Effector memory CD4-positive, alpha-beta T cell (primary cell): ENCODE measurements around the gene NLRP4.

Experiments
- DNase-seq, 3 donors: peaks; one replicate each; pipeline ENCODE4 v3.0.0-alpha.2; 2020
- H3K27ac ChIP-seq: 2 replicates; pipeline ENCODE4 v1.7.0; 2013; ENCODE audit warnings: mild to moderate bottlenecking, low read length, moderate library complexity; ENCODE audit not compliant: insufficient read depth, poor library complexity, severe bottlenecking
- H3K27me3 ChIP-seq: replicated peaks from 2 replicates; pipeline ENCODE4 v1.7.0; 2013; ENCODE audit warnings: mild to moderate bottlenecking, low read length; ENCODE audit not compliant: insufficient read depth, control insufficient read depth, poor library complexity, severe bottlenecking
- H3K36me3 ChIP-seq: 2 replicates; pipeline ENCODE4 v1.7.0; 2013; ENCODE audit warnings: mild to moderate bottlenecking, low read length, moderate library complexity; ENCODE audit not compliant: control insufficient read depth, insufficient read depth
- H3K4me1 ChIP-seq: 2 replicates; pipeline ENCODE4 v1.7.0; 2013; ENCODE audit warnings: low read length, mild to moderate bottlenecking; ENCODE audit not compliant: control insufficient read depth, insufficient read depth, poor library complexity, severe bottlenecking
- H3K4me3 ChIP-seq: 2 replicates; pipeline ENCODE4 v1.7.0; 2013; ENCODE audit warnings: low read length, low read depth, mild to moderate bottlenecking; ENCODE audit not compliant: insufficient read depth, poor library complexity, severe bottlenecking
- H3K9me3 ChIP-seq: 2 replicates; pipeline ENCODE4 v1.7.0; 2013; ENCODE audit warnings: mild to moderate bottlenecking, low read length, moderate library complexity; ENCODE audit not compliant: control insufficient read depth

NLRP4 gene

DNA sequence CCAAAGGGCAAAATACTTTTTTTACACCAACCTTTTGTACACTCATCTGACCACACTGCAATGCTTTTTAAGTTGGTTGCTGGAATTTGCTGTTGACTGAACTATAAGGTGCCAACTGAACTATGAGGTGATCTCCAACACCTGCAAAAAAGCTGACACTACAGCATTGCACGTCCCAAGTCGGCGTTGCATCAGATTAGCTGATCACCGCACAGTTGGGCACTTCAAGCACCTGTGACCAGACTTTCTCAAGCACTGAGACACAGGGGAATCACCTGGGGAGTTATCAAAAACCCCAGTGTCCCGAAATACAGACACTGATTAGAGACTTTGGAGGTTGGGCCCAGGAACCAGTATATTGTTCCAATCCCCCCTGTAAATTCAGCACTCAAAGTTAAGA lies 5.7 kb upstream of the NLRP4 start:
- no peaks in the 10 kb centered on the region for H3K4me1 ChIP-seq
- H3K4me3 ChIP-seq: no peak overlapping the region
- no peaks in the 10 kb centered on the region for H3K27me3 ChIP-seq
- H3K9me3 ChIP-seq: no peaks in the 10 kb centered on the region
- H3K27ac ChIP-seq: no peak overlapping the region
- DNase-seq: no peak
- H3K36me3 ChIP-seq: no peaks in the 10 kb centered on the region

- Histone ChIP-seq H3K4me1 (no peaks in the 10 kb centered on the region), H3K36me3 (no peaks in the 10 kb centered on the region)
- no peak for DNase-seq
These were observed 4.5 kb upstream of the NLRP4 start, which contains the start of gene NLRP11 for GRCh38 chr19:55831846-55832245. Gene NLRP11, minus strand, starts transcription at chr19:55831999. Its CDS starts 13,825 bp downstream, at chr19:55818174.

GRCh38 chr19:55832676-55833075 lies 3.7 kb upstream of the NLRP4 start:
- H3K27me3 ChIP-seq: no peaks in the 10 kb centered on the region
- no peak overlapping the region for H3K27ac ChIP-seq

More at GRCh38 chr19:55831846-55832245, 4.5 kb upstream of the NLRP4 start, which contains the start of gene NLRP11:
- Histone ChIP-seq H3K4me3 (no peak within 1 kb of the TSS), H3K27ac (no peak within 1 kb of the TSS), H3K27me3 (no peaks in the 10 kb centered on the region), H3K9me3 (no peaks in the 10 kb centered on the region)

DNA sequence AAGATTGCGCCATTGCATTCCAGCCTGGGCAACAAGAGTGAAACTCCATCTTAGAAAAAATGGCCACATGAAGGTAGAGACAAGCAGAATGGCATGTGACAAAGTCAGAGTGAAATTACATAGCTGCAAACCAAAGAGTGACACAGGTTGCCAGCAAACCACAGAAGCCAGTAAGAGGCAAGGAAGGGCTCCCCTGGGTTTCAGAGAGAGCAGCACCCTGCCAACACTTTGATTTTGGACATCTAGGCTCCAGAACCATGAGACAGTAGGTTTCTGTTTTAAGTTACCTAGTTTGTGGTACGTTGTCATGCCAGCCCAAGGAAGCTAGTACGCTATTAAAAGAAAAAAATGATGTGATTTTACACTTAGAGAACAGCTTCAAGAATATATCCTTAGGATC lies 1.9 kb downstream of the NLRP4 start:
- DNase-seq: no peak
- no peak overlapping the region for H3K4me3 ChIP-seq
- no peaks in the 10 kb centered on the region for H3K36me3 ChIP-seq
- no peaks in the 10 kb centered on the region for H3K9me3 ChIP-seq
- no peaks in the 10 kb centered on the region for H3K4me1 ChIP-seq
- no peaks in the 10 kb centered on the region for H3K27me3 ChIP-seq
- no peak overlapping the region for H3K27ac ChIP-seq

More at GRCh38 chr19:55832676-55833075, 3.7 kb upstream of the NLRP4 start:
- H3K4me3 ChIP-seq: no peak overlapping the region
- H3K4me1 ChIP-seq: no peaks in the 10 kb centered on the region
- H3K9me3 ChIP-seq: no peaks in the 10 kb centered on the region
- no peaks in the 10 kb centered on the region for H3K36me3 ChIP-seq
- no peak for DNase-seq

DNA sequence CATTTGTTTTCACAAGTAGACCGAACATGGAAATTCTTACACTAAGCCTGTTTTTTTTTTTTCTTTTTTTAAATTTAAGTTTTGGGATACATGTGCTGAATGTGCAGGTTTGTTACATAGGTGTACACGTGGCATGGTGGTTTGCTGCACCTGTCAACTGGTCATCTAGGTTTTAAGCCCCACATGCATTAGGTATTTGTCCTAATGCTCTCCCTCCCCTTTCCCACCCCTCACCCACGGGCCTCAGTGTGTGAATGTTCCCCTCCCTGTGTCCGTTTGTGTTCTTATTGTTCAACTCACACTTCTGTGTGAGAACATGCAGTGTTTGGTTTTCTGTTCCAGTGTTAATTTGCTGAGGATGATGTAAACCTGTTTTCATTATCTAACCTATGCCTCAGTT lies 2.6 kb downstream of the NLRP4 start:
- no peak overlapping the region for H3K4me3 ChIP-seq
- no peaks in the 10 kb centered on the region for H3K27me3 ChIP-seq
- H3K36me3 ChIP-seq: no peaks in the 10 kb centered on the region
- no peak overlapping the region for H3K27ac ChIP-seq
- no peaks in the 10 kb centered on the region for H3K9me3 ChIP-seq
- H3K4me1 ChIP-seq: no peaks in the 10 kb centered on the region
- DNase-seq: no peak

DNA sequence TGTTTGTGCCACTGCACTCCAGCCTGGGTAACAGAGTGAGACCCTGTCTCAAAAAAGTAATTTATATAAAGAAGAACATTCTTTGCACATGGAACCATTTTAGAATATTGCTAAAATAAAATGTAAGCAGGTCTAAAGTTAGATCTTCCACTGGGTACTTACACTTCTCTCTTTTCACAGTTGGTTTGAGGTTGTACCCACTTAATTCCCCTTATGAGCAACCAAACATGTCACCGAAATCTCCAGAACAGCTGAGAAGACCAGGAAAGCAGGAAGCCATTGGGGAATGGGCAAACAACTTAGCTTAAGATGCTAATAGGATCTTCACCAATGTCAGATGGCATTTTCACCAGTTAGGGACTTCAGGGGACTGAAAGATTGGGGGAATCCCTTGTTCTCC lies 18.8 kb downstream of the NLRP4 start:
- H3K9me3 ChIP-seq: no peaks in the 10 kb centered on the region
- no peak overlapping the region for H3K4me3 ChIP-seq
- H3K27ac ChIP-seq: no peak overlapping the region
- no peaks in the 10 kb centered on the region for H3K27me3 ChIP-seq
- H3K4me1 ChIP-seq: no peaks in the 10 kb centered on the region
- no peak for DNase-seq
- no peaks in the 10 kb centered on the region for H3K36me3 ChIP-seq

DNA sequence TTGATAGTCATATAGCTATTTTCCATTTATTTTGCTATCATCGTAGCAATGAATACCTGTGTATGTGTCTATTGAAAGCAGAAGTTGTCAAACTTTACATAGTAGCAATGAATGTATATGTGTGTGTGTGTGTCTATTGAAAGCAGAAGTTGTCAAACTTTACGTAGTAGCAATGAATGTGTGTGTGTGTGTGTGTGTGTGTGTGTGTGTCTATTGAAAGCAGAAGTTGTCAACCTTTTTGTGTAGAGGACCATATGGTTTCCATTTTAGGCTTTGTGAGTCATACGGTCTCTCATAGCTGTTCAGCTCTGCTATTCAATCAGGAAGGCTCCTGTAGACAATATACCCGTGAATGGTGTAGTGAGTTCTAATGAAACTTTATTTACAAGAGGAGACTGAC lies 20.8 kb downstream of the NLRP4 start:
- no peak for DNase-seq
- H3K4me1 ChIP-seq: no peaks in the 10 kb centered on the region
- no peak overlapping the region for H3K4me3 ChIP-seq
- no peaks in the 10 kb centered on the region for H3K27me3 ChIP-seq
- no peak overlapping the region for H3K27ac ChIP-seq
- H3K36me3 ChIP-seq: no peaks in the 10 kb centered on the region
- no peaks in the 10 kb centered on the region for H3K9me3 ChIP-seq

DNA sequence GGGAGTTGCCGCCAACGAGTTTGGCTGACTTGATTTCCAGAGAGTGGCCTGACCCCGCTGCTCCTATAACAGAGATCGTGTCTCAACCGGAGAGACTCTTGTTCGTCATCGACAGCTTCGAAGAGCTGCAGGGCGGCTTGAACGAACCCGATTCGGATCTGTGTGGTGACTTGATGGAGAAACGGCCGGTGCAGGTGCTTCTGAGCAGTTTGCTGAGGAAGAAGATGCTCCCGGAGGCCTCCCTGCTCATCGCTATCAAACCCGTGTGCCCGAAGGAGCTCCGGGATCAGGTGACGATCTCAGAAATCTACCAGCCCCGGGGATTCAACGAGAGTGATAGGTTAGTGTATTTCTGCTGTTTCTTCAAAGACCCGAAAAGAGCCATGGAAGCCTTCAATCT lies 21.6 kb downstream of the NLRP4 start:
- no peaks in the 10 kb centered on the region for H3K36me3 ChIP-seq
- no peak for DNase-seq
- H3K4me3 ChIP-seq: no peak overlapping the region

GRCh38 chr19:55858401-55858800 lies 22.1 kb downstream of the NLRP4 start:
- Histone ChIP-seq H3K36me3 (no peaks in the 10 kb centered on the region), H3K4me3 (no peak overlapping the region), H3K27me3 (no peaks in the 10 kb centered on the region), H3K27ac (no peak overlapping the region), H3K4me1 (no peaks in the 10 kb centered on the region), H3K9me3 (no peaks in the 10 kb centered on the region)
- DNase-seq: no peak

More for the DNA sequence above, 21.6 kb downstream of the NLRP4 start:
- H3K27ac ChIP-seq: no peak overlapping the region
- no peaks in the 10 kb centered on the region for H3K9me3 ChIP-seq
- no peaks in the 10 kb centered on the region for H3K27me3 ChIP-seq
- H3K4me1 ChIP-seq: no peaks in the 10 kb centered on the region

- H3K27ac ChIP-seq: no peak overlapping the region
- H3K9me3 ChIP-seq: no peaks in the 10 kb centered on the region
- H3K4me1 ChIP-seq: no peaks in the 10 kb centered on the region
- H3K36me3 ChIP-seq: no peaks in the 10 kb centered on the region
- no peak overlapping the region for H3K4me3 ChIP-seq
- DNase-seq: no peak
- H3K27me3 ChIP-seq: no peaks in the 10 kb centered on the region
These were observed 22.6 kb downstream of the NLRP4 start for GRCh38 chr19:55858969-55859368.

DNA sequence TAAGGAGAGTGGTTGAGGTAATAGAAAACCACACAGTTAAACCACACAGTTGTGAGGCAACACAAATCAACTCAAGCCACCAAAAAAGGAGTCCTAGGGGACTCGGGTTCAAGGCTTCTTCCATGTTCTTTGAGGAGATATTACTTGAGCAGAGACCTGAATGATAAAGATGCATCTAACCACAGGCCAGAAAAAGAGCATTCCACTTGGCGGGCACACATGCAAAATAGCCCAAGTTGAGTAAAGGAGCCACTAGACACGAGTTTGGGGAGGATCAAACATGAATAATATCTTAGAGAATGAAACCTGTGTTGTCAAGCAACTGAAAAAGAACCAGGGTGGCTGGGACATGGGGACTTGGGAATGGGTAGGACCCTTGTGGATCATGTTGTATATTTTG lies 30.2 kb downstream of the NLRP4 start:
- no peak for DNase-seq
- H3K36me3 ChIP-seq: no peaks in the 10 kb centered on the region
- H3K27me3 ChIP-seq: no peaks in the 10 kb centered on the region
- no peaks in the 10 kb centered on the region for H3K4me1 ChIP-seq
- no peak overlapping the region for H3K4me3 ChIP-seq
- H3K27ac ChIP-seq: no peak overlapping the region
- H3K9me3 ChIP-seq: no peaks in the 10 kb centered on the region
